ENCODE data around the gene UBC.
"Not testable (repeated sequence)": the region's sequence is repeated elsewhere in the genome, so short reads cannot be mapped to it uniquely, and the experiment has no call there.

UBC gene

DNA sequence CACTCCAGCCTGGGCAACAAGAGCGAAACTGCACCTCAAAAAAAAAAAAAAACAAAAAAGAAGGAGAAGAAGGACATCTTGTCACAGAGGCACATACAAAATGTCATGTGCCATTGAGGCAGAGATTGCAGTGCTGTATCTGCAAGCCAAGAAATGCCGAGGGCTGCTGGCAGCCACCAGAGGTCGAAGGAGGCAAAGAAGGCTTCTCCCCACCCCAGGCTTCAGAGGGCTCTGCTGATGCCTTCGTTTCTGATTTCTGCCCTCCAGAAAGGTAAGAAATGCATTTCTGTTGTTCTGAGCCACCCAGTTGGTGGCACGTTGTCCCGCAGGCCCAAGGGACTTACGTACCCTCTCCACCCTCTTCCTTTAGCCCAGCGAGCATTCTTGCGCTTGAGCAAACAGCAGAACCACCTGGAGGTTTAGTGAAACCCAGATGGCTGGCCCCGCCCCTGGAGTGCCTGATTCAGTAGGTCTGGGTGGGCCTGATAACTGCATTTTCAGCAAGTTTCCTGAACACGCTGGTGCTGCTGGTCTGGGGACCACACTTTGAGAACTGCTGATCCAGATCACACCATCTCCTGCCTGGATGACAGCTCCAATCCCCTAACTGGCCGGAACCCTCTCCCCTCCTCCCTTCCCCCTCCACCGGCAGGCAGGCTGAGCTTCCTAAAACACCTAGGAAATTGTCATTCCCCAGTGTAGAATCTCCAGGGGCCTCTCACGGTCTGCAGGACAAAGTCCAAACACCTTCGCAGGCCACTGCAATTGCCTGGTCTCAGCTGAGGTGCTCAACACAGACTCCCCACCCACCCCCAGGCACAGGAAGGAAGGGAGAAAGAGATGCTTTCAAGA is 29.6 kb downstream of the UBC start:
- DNase-seq (ENCODE audit: low spot score): no peak

DNA sequence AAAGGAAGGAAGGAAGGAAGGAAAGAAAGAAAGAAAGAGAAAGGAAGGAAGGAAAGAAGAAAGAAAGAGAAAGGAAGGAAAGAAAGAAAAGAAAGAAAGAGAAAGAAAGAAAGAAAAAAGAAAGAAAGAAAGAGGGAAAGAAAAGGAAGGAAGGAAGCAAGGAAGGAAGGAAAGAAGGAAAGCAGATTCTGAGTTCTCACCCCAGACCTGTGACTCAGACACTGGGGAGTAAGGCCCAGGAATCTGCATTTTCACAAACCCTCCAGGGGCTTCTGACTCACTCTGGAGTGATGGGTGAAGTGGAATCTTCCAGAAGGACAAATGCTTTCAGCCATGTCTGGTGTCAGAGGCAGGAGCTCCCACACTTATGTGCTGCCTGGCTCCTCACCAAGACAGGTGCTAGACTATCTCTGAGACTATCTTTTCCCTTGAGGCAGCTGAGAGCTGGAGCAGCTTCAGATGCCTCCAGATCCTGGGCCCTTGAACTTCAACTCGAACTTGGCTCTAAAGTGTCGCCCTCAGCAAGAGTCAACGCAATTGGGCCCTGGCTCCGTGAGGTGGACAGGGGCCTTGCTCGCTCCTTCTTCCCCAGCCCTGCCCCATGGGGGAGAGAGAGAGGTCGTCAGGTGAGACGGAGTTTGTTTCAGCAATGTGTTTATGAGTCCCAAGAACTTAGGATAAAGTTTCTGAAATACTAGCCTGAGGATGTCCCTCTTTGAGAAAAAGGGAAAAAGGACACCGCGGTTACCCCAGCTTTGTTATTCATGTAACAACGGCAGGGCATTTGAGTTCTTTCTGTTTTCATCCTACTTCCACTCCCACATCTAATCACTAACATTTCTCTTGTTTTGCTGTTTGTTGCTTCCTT is 31.0 kb downstream of the UBC start:
- DNase-seq (ENCODE audit: low spot score): no peak

DNA sequence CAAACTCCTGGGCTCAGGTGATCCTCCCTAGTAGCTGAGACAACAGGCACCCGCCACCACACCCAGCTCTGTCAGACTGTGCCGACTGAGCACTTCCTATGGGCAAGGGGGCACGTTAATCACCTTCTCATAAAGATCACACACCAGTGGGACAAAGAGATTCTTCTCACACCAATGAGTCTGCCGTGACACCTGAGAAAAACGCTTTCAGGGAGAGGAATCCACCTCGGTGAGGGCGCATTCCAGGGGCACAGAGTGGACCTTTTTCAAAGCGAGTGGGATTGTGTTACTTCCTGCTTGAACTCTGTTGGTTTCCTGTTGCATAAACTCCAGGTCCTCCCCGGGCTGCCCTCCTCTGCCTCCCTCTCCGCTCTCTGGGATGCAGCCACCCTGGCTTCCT is 33.3 kb downstream of the UBC start:
- DNase-seq (ENCODE audit: low spot score): no peak

DNA sequence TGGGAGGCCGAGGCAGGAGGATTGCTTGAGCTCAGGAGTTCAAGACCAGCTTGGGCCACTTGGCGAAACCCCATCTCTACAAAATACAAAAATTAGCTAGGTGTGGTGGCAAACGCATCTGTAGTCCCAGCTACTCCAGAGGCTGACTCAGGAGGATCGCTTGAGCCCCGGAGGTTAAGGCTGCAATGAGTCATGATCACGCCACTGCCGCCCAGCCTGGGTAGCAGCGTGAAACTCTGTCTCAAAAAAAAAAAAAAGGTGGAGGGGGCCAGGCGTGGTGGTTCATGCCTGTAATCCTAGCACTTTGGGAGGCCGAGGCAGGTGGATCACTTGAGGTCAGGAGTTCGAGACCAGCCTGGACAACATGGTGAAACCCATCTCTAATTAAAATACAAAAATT is 34.1 kb downstream of the UBC start:
- not testable (repeated sequence) for DNase-seq (ENCODE audit: low spot score)

DNA sequence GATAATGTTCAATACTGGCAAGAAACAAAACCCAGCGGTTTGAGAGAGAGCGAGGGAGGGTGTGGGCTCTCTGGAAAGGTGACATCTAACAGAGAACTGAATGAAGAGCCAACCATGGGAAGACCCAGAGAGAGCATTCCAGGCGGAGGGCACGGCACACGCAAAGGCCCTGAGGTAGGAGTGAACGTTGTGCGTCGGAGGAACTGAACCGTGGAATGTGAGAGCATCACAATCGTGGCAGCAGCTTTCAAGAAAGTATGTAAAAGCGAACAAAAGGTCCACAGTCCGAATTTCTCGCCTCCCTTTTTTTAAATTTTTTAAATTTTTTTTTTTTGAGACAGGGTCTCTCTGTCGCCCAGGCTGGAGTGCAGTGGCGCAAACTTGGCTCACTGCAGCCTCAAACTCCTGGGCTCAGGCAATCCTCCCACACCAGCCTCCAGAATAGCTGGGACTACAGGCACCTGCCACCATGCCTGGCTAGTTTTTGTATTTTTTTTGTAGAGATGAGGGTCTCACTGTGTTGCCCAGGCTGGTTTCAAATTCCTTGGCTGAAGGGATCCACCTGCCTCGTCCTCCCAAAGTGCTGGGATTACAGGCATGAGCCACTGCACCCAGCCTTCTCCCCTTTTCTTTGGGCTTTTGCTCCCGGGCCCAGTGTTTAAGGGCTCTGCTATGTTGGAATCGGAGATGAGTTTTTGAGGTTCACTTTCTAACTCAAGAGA is 35.5 kb downstream of the UBC start:
- DNase-seq (ENCODE audit: low spot score): no peak

DNA sequence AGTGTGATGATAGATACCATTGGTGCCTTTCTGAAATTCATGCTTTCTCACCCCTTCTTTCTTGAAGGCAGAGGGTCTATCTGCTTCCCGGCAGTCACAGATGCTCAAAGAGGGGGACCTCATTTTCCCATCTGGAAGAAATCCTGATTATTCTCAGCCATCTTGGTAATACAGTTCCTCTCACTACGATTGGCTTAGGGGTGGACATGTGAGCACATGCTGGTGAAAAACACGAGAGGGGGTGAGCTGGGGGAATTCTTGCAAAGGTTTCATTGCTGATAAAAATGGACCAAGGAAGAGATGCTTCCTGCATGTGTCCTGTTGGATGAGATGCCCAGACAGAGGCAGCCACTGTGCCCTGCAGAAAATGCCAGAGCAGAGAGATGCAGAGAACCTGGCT is 37.0 kb downstream of the UBC start:
- no peak for DNase-seq (ENCODE audit: low spot score)

DNA sequence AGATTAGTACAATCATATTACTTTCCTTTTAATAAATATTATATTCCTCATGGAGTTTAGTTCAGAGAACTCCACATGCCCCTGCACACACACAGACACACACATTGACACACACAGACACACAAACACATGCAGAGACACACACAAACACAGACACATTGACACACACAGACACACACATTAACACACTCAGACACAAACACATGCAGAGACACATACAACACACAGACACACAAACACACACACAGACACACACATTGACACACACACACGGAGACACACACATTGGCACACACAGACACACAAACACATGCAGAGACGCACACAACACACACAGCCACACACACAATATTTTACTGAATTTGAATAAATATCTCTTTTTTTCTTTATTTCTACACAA is 38.3 kb downstream of the UBC start:
- DNase-seq (ENCODE audit: low spot score): no peak

DNA sequence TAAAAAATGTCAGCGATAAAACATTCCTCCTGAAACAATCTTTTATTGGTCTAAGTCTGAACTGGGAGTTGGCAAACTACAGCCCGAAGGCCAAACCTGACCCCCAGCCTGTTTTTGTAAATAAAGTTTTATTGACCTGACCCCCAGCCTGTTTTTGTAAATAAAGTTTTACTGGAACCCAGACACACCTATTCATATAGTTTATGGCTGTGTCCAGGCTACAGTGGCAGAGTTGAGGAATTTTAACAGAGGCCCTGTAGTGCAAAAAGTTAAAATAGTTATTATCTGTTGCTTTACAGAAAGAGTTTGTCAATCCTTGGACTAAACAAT is 38.7 kb downstream of the UBC start:
- DNase-seq (ENCODE audit: low spot score): no peak

DNA sequence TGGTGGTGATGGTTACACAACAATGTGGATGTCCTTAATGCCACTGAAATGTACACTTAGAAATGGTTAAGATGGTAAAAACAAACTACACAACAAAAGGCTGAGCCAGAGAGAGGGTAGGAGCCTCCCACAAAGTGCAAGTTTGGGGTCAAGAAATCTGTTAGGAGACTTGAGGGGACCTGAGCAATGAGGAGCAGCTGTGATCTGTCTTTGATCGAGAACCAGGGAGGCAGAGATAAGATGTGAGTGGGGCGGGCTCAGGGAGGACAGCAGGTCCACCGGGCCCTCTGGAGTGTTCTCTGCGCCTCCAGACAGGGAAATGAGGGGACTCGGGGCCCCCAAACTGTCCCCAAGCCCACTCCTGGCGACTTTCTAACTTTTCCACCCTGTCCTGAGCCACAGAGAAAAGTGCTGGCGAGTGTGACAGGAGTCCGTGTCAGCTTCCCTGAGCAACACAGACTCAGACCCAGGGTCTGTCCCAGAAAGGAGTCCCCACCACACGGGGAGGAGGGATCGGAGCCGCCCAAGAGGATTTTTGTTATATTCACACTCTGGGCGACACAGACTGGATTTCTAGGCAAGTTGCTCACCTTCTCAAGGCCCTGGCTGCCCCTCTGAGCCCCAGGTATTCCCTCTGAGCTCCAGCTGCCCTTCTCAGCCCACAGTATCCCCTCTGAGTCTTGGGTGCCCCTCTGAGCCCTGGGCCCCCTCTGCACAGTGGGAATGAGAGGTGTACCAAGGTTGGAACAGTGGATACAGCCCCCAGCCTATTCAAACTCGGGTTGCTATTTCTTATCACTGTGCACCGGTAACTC is 39.3 kb downstream of the UBC start:
- DNase-seq (ENCODE audit: low spot score): no peak

DNA sequence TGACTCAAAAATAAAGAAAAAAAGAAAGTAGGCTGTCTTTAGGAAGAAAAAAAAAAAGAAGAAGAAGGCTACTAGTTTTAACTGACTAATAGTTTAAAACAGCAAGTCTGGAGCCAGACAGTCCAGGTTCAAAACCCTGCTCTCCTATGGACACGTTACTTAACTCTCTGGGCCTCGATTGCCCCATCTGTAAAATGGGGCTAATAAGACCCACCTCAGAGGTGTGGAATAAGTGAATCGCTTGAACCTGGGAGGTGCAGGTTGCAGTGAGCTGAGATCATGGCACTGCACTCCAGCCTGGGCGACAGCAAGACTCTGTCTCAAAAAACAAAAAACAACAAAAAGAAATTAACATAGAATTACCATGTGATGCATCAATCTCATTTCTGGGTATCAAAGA is 40.3 kb downstream of the UBC start:
- DNase-seq (ENCODE audit: low spot score): no peak

DNA sequence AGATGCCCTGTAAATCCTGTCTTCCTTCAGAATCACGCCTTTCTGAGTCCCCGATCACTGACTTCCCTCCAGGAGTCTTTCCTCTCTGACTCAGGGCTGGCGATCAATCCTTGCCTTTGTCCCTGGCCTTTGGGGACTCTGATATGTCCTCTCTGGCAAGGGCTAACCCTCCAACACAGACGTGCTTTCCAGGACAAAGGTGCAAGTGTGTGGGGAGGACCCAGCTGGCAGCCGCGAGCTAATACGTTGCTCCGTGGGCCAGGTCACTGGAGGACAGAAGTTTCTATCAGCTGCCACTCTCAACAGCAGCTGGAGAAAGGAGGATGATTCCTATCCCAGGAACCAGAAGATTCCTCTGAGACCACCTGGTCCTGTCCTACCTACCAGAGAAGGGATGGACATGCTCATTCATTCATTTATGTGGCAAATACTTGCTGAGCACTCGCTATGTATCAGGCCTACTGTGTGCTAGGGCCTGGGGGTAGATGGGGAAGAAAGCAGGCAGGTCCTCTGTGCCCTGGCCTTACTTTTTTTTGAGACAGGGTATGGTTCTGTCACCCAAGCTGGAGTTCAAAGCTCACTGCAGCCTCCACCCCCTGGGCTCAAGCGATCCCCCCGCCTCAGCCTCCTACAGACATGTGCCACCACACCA is 42.3 kb downstream of the UBC start:
- no peak for DNase-seq (ENCODE audit: low spot score)

DNA sequence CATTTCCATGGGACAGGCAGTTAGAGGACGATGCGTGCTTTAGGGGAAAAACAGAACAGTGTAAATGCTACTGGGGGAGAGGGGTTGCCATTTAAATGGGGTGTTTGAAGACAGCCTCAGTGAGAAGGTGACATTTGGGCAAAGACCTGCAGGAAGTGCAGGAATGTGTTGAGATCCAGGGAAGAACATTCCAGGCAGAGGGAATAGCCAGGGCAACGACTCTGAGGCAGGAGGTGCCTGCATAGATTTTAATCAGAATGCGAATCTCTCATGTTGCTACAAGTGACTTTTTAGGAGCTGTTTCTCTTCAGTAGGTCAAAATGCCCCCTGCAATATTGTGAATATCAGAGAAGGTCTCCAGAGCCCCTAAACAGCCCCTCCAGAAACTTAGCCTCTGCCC is 43.2 kb downstream of the UBC start:
- no peak for DNase-seq (ENCODE audit: low spot score)

DNA sequence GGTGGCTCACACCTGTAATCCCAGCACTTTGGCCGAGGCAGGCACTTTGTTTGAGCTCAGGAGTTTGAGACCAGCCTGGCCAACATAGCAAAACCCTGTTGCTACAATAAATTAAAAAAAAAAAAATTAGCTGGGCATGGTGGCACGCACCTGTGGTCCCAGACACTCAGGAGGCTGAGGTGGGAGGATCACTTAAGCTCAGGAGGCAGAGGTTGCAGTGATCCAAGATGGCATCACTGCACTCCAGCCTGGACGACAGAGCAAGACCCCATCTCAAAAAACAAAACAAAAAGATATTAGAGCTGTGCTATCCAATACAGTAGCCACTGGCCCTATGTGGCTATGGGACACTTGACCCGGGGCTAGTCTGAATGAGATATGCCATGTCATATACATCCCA is 43.9 kb downstream of the UBC start:
- no peak for DNase-seq (ENCODE audit: low spot score)

DNA sequence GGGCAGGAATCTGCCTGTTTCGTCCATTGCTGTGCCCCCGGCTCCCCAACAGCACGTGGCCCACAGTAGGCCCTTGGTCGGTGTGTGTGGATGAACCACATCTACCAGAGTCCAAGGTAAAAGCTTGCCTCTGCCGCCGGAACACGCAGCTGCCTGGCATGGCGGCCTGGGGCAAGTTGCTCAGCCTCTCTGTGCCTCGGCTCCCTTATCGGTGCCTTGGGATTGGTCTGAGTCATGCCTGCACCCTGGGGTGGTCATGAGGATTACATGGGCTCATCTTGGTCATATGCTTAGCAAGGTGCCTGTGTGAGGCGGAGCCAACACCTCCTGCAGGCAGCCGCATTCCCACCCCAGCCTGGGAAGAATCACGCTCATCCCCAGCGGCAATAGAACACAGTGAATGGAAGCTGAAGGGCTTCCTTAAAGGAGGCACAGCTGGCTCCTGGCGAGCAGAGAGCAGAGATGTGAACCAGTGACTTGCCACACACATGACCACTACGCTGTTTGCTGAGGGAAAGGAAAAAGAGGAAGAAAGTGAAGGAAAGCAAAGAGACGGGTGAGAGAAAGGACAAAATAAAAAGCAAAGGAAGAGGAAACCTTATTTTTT is 45.3 kb downstream of the UBC start:
- no peak for DNase-seq (ENCODE audit: low spot score)

DNA sequence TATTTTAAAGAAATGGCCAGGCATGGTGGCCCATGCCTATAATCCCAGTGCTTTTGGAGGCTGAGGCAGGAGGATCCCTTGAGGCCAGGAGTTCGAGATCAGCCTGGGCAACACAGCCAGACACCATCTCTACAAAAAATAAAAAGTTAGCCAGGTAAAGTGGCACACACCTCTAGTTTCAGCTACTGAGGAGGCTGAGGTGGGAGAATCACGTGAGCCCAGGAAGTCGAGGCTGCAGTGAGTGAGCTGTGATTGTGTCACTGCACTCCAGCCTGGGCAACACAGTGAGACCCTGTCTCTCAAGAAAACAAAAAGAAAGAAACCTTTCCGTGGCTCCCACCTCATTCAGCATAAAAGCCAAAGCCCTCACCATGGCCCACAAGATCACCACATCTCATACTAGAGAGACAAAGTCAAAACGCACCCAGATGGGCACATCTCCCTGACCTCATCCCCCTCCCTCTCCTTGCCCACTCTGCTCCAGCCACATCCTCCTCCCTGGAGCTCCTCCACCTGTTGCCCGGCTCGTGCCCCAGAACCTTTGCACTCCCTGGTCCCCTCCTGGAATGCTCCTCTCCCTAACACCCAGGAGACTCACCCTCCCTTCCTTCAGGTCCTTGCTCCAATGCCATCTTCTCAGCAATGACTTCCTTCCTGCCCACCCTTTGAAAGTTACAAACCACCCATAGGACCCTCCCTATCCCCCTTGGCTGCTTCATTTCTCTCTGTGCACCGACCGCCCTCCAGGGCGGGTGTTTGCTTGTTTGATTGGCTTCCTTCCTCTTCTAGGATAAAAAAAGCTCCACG is 46.0 kb downstream of the UBC start:
- no peak for DNase-seq (ENCODE audit: low spot score)

DNA sequence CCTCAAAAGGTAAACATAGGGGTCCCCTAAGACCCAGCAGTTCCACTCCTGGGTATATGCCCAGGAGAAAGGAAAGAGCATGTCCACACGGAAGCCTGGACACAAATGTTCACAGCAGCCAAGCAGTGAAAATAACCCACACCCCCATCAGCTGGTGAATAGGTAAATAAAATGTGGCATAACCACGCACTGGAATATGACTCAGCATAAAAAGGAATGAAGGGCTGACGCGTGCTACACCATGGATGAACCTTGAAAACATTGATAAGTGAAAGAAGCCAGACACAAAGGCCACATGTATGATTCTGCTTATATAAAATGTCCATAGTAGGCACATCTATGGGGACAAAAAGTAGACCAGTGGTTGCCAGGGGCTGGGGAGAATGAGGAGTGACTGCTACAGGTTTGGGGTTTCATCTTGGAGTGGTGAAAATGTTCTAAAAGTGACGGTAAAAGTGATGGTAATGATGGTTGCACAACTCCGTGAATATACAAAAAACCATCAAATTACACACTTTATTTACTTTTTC is 47.0 kb downstream of the UBC start:
- no peak for DNase-seq (ENCODE audit: low spot score)

DNA sequence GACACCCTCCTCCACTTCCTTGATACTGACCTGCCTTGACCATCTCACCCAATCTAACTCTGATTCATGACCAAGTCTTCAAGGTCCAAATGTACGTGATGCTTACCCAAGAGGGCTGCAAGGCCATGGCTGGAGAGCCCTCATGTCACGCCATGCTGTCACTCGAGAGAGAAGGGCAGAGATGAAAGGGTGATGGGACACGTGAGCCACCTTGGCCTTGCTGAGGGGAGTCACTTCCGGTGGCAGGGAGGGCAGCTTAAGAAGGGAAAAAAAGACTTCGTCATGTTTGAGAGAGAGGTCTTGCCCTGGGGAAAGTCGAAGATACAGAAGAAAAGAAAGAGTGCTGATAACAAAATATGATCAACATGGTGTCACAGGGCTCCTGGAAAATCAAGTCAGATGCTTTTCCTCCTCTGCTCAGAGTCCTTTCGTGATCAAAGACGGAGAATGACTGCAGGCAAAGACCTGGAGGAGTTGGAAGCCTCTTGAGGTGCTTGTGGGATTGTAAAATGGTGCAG is 47.5 kb downstream of the UBC start:
- DNase-seq (ENCODE audit: low spot score): no peak

DNA sequence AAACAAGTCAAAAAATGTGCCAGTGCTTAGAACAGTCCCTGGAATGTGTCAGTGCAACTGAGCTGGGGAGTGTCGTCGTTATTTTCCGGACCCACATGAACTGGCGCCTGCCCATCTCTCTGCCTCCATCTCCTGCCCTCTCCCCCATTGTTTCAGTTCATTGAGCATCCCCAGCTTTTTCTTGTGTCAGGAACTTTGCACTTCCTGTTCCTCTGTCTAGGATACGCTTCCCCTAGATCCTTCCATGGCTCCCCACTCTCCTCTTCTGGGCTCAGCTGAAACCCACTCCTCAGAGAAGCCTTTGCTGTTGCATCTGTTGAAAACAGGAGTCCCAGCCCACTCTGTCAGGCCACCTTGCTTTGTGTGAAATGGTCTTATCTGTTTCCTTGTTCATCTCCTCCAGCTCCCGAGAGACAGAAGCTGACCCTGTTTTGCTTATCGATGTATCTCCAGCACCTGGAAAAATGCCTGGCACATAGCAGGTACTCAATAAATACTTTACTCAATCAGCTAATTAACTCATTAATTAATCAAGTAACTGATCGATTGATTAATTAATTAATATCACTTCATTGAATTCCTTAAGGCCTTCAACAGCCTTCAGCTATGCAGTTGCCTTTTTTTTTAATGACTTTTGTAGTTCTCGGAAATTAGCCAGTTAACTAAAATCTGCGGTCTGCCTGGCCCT is 48.1 kb downstream of the UBC start:
- no peak for DNase-seq (ENCODE audit: low spot score)

DNA sequence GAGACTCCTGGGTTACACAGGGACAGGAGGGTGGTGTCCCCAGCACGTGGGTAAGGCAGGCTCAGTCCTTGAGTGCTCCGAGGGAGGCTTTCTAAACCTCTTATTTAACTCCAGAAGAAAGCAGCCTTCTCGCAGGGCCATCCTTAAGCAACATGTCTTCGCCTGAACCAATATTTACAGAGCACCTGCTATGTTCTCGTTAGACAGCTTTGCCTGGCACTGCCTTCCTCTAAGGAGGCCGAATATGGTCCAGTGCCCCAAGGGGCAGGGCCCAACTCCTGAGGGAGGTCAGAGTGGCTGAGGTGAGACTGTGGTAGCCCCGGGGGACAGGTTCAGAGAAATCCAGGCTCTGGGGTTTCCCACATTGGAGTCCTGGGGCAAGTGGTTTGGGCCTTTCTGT is 48.7 kb downstream of the UBC start:
- no peak for DNase-seq (ENCODE audit: low spot score)
